Measurements from ENCODE around the gene SMG6.
A peak's percentile ranks its signal among the peaks of the same experiment; 100 is the strongest.

SMG6 gene

DNA sequence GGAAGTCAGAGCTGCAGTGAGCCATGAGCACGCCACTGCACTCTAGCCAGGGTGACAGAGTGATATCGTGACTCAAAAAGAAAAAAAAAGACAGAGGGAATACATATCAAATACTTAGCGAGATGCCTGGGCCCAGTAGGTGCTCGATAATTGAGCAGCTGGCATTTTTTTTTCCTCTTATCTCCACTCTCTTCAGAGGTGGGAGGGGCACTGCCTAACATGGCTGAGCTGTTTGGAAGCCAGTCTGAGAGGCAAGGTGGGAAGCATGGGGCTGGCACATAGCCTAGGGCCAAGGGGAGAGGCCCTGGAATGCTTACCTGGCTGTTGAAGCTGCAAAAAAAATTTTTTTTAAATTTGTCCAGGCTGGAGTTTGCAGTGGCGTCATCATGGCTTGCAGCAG is 210.2 kb downstream of the SMG6 start:
- DNase-seq: no peak

DNA sequence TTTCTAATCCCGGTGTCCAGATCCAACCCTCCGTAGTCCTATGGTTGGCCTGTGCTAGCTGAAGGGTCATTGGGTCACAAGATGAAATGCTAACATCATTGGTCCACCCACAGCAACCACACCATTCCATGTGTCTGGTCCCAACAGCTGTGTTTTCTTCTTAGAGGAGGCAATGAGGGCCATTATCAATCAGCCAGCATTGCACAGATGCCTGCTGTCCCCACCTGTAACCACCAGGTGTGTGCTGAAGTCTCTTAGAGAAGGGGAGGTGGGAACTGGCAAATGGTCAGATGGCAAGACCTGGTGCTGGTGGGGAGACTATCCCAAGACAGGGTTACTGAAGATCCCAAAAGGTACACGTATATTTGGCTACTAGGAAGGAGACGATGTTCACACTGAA is 211.3 kb downstream of the SMG6 start:
- no peak for DNase-seq

DNA sequence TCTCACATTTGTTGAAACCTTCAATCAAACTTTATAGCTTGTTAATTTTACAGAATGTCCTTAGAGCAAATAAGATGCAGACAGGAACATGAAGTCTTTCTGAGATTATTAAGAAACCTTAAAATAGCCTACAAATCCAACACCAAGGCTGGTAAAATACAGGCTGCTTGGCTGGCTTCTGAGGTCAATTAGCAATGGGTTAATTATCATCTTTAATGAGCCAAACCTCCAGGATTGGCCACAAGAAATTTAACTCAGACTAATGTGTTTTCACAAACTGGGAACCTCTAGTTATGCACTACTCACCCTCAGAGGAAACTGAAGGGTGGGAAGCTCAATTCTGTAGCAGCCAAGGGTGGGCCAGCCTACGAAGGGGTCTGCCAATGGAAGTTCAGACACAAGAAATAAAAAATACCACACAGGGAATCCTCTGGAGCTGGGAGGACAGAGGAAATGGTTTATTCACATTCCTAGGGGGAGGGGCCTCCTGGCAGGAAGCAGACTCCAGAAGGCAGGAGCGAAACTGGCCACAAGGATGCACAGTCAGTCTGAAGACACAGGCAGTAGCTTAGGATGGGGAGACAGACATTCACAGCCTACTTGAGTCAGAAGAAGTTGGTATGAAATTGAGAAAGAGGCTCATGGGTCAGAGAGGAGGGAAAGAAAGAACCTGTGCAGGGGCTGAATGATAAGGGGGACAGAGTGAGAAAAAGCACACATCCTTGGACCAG is 212.6 kb downstream of the SMG6 start:
- DNase-seq: no peak

DNA sequence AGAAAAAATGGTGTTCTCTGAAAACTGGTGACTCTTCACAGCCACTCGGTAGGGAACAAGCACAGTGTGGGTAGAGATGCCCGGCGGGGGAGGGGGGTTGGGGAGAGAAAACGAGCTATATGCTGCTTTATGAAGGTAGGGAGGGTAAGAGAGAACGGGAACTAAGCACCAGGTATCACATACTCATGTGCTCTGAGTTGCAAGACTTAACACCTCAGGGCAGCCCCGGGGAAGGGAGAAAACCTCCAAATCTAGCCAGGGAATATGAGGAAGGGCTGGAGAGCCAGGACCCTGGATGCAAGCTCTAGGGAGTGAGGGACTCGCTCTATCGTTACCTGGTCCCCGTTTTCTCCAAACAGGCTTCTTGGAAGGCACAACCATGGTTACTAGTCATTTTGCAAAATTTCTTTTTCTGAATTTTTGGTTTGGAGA is 213.4 kb downstream of the SMG6 start:
- peak; percentile 29 to 36 for DNase-seq

DNA sequence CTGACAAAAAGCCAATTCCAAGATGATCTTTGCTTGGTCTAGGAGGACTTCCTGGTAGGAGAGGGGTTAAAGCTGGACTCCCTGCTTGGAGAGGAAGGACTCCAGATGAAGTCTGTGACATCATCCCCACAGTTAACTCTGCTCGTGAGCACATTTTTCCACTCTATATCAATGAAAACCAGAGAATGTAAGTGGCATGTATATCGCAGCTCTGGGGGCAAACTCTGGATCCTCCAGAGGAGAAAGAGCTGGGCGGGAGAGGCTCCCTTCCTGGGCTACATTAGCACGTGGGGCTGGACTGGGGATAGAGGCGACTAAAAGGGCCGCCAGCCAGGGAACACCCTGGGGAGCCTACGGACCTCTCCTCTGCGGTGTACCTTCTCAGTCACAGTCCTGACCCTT is 214.6 kb downstream of the SMG6 start:
- DNase-seq: no peak

DNA sequence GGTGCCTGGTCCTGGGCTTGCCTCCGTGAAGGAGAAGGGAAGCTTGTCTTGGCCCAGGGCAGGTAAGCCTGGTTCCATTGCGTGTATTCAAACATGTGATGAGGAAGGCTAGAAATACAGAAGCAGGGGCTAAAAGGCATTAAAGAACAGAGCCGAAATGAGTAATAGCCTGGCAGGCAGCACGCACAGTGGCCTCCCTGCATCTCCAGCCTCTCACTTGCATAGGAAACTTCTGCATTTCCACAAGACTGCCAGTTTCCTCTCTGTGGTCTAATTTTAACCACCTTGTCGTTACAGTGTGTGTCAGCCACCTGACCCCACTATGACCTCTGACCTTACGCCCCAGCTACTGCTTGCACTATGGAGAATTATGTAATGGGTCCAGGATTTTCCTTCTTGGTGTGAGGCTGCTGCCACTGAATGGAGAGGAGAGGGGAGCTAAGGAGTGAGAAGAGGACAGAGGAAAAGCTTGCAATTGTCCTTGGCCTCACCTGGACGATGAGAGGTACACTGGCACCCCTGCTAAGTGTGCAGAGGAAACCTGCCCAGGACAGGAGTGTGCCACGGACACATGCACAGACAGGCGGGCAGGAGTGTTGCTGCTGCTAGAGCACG is 215.9 kb downstream of the SMG6 start:
- DNase-seq: peak; percentile 29 to 30

DNA sequence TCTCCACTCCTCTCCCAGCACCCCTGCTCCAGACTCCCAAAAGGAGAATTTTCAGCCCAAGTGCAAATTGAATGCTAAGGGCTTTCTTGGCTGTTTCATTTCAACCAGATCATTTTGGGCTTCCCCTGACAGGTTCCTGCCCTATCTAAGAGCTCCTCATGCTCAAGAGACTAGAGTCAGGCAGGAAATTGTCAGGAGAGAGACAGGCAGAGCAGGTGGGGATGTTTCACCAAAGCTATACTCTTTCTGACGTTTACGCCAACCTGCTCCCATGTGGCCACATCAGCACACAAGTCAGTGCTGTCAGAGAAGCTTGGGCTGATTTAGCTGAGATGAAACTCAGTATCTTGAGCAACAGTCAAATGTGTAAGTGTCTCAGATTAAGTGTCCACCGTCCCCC is 217.3 kb downstream of the SMG6 start:
- no peak for DNase-seq

DNA sequence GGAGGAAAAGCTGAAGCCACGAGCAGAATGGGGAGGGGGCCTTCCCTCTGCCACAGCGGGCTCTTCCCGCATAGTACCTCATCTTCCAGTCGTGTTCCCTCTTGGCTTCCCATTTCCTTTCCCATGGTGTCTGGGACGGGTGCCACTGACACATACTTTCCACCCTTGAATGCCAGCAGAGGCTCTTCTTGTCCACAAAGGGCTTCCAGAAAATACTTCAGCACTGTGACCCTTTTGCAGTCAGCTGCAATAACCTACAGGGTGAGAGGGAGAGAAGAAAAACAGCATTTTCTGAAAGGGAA is 218.0 kb downstream of the SMG6 start:
- DNase-seq: no peak

DNA sequence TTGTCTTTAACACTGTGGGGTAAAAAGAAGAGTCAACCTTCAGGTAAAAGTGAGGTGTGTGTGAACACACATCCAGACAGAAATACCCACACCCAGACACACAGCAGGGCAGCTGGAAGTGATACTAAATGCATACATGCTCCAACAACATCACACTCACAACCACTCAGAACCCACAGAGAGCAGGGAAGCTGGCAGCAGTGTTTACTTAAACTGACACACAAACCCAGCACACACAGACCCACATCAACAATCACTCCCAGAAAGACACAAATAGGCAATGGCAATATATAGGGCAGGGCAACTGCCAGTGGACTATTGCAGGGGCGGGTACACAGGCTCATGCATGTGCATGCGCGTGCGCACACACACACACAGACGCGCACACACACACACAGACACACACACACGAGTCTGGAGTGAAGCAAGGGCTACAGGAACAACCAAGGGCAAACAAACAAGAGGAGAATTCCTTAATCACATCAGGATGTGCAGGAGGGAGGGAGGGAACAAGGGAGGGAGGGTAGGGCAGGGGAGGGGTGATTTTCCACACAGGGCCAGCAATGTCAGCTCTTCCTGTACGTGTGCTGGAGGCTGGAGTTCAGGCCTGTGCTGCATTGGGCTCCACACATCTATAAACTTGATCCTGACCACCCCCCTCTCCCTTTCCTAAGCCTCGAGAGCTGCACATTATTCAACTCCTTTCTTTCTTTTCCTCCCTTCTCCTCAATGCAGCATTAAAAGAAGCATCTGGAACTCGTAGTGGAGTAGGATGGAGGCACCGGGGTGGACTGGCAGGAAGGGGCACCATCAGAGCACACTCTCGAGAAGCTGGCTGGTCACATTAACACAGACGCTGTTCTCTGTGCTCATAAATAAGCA is 218.6 kb downstream of the SMG6 start:
- DNase-seq: no peak

DNA sequence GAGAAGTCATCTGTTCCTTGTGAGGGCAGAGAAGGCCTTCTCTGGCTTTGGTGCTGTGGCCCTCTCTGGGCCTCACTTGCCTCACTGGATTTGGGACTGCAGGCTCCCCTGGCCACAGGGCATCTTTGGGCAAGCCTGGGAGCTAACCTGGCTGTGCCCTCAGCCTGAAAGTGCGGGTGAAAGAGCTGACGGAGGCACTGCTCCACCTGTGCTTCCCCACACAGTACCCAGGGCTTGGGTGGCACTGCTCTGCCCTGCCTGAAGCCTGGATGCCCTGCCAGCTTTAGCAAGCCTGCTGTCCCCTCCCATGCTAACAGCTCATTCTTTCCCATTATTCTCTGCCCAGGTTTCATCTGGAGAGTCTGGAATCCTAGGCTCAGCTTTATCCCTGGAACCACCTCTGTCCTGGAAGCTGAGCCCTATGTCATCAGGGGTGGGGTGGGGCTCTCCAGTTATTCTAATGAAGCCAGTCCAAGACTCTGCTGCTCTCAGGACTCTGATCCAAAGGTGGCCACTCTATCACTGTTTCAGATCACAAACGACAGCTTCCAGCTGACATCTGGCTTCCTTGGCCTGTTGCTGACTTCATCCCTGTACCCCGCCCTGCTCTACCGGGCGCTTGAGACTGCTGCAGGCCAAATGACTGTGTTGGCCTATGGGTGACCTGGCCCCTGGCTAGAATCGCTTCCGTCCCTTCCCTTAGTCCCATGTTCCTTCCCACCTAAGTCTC is 219.4 kb downstream of the SMG6 start:
- no peak for DNase-seq

DNA sequence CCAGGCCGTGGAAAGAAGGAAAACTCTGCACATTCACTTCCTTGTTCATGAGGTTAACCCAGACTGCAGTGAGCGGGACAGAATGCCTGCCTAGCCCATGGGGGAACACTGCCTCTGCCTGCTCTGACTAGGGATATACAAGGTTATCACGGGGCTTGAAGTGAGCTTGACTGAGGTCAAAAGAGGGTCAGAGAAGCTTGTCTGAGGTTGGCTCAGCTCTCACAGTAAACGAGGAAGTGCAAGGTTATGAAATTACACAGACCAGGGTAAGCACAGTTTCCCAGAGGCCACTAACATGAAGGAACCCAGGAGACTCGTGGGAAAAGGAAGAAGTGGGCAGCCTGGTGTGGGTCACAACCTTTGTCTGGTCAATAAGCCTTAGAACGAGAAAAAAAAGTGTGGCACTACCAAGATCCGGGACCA is 220.0 kb downstream of the SMG6 start:
- no peak for DNase-seq

DNA sequence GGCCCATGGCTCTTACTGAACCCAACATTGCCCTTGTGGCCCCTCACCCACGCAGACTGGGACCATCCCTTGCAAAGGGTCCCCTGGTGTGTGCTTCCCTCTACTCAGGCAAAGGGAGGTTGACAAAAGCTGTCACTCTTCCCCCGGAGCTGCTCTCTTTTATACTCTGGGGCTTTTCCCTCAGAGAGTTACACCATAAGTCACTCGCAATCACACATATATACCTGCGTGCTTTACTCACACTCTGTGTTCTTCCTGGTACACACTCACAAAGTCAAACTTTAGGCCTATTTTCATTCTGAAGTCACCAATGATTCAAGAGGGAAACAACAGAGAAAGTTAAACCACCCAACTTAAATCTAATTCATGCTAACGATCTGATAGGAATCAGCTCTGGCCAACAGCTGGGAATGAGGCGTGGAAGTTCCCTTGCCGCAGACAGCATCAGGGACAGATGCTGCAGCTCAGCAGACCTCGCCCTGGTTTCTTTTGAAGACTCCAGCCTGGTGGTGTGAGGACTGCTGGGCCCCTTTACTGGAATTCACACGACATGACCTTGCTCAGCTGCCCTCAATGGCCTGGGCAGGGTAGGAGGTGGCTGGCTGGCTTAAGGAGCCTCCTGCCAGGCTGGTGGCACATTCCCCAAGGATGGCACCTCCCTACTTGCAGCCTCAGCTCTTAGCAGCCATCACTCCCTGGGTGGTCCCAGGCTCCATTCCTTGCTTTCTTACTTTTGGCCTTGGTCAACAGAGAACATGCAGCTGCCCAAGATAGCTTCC is 221.4 kb downstream of the SMG6 start:
- no peak for DNase-seq

DNA sequence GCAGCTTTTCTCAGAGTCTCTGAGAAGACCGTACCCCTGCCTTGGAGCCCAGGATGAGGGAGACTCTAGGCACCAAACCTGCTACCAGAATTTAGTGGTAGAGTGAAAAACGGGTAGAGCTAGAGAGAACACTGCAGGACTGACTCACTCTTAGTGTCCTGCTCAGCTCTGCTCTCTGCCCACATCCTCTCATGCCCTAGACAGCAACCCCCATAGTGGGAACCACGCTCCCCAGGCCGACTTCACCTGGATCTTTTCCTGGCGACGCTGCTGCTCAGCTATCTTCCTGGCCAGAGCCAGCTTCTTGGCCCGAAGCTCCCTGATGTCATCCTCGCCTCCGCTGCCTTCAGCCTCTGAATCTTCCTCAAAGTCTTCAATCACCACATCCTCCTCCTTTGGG is 222.0 kb downstream of the SMG6 start:
- DNase-seq: no peak

DNA sequence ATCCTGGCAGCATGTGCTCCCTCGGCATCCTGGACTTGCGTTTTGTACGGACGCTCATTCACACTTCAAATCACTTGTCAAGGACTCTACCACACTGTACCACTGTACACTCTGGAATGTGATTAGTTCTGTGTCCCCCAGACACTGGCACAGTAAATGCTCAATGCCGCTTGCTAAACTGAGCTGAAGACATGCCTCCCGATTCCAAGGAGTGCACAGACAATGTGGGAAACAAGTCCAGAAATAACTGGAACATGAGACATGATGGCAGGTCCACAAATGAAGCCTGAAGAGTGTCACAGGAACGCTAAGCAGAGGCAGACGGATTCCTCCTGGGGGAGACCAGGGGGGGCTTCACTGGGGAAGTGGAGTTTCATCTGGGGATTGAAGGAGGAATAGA is 226.5 kb downstream of the SMG6 start:
- DNase-seq: no peak

DNA sequence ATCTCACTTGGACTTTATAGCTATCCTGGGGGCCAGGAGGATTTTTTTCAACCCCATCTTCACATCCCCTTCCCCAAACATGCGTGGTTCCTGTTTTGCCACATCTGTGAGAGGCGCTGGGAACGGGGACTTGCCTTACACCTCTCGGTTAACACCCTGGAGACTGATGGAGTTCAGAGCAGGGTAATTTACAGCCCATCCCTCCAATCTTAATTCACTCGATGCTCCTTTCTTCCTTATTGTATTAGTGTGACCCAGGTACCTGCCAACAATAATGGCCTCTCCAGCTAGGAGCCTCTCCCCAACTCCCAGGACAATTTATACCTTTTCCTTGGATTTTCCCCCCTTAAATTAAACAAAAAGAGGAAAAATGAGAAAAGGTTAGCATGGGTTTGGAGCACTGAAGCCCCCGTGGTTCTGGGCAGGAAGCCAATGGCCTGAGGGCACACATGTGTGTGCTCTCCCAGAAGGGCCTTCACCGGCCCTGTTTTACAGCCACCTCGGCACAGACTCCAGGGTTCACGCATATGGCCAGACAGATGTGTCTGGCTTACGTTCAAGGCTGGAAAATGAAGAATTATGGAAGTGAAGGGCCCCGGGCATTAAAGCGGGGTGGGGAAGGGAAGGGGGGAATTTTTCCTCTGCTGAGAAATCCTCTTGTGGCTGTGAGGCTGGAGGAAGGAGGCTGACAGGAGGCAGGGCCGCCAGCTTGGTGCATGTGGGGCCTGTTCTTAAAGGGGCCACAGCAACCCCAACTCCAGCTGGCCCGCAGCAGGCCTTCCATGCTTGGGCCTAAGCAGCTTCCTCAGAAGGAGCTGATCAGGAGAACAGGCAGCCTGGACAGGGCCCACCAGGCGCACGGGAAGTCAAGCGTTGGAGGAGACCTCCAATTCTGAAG is 227.2 kb downstream of the SMG6 start:
- no peak for DNase-seq

DNA sequence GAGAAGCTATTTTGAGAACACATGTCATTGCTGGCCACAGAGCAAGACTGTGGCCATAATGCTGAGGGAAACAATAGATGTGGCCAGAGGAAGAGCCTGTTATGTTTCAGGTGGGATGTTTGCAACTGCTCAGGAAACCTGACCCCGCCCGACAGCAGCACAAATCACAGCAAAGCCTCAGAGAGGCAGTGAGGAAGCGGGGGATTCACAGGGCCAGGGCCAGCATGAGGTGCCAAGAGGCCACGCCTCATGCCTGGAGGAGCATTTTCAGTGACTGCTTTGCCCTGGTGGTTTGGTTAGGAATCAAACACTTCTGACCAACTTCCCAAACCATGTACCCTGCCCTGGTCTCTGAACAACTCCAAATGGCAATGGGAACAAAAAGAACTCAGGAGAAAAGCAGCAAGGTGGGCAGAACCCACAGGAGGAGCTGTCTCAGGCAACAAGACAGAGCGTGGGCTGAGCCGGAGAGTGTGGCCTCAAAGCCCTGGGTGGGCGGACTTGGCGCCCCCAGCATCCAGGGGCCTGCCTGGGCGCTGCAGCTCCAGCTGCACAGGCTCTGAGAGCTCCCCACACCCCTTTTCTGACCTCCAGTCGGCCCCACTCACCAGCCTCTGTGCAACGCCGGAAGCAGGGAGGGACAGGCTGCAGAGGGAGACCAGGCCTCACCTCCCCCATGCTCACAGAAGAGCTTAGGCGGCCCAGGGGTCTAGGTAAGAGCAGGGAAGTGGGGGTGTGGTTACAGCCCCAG is 228.1 kb downstream of the SMG6 start:
- no peak for DNase-seq

DNA sequence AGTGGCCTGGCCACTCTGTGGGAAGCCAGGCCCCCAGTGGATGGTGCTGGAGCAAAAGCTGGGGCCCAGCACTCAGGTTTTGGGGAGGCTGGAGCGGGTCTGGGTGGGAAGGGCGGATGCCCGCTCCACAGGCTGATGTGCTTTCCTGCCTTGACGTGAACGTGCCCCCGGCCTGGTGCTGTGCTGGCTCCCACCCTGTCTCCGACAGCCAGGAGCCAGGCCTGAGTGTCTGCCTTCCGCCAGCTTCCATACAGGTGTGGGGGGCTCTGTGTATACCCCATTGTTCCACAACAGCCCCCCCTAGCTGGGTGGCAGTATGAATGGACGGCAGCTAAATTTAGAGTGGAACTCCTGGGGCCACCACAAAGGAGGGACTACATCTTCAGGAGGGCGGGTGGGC is 228.7 kb downstream of the SMG6 start:
- DNase-seq: no peak

DNA sequence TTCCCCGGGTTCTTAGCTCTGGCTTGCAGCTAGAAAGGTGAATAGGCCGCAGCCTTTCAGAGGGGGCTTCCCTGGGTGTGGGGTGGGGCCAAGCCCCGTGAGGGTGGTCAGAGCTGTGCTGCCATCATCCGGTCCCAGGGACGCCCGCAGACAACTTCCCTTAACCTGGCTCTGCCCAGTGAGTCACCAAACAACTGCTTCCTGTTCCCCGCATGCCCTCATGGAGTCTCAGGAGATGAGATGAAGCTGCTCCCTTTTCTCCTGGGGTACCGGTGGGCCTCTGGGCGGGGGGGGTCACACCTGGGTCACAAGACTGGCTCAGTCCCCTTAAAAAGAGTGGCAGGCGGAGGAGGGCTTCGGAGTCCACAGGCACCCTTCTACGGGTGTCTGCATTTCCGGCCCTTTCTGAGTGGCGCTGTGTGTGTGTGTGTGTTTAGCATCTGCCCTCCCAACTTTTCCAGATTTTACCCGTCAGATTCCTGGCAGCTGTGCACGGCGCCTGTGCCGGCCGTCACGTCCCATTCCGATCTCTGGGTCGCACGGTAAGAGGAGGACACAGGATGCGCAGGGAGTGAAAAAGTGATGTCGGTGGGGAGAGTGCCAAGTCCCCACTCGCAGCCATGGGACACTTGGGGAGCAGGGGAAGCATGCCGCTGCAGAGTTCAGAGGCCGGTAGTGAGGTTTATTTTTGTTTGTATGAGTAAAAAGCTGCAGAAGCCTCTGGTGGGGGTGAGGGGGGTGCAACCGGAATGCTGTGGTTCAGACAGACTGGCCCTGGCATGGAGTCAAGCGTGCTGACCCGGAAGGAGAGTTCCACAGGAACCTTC is 231.9 kb downstream of the SMG6 start:
- DNase-seq: no peak

DNA sequence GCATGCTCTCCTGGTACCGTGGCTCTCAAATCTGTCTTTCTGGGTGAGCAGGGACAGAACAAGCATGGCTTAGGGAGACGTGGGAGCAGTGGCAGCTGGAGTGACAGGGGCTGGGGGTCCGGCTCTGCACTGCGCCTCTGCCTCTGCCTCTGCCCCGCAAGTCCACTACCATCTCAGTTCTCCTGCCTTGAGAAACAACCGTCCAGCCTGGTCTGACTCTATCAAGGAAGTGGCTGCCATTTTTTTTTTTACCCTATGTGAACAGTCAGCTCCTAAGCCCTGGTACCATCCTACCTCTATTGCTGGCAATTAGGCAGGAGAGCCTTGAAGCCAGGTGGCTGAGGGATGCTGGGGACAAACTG is 232.6 kb downstream of the SMG6 start:
- DNase-seq: no peak
